SK-MEL-5 (cell line): ENCODE measurements around the gene FGF23. TPM values are rescaled to one million over a fixed set of nuclear protein-coding genes. Genes with fewer than 3 reads are reported as not detected.
A peak's percentile ranks its signal among the peaks of the same experiment; 100 is the strongest.
"Not testable (repeated sequence)": the region's sequence is repeated elsewhere in the genome, so short reads cannot be mapped to it uniquely, and the experiment has no call there.

Experiments
- DNase-seq: peaks from one replicate; pipeline ENCODE4 v3.0.0-alpha.2; 2016; ENCODE audit warnings: low read depth, low spot score
- in situ Hi-C: cut with HindIII; loops from 2 replicates; pipeline ENCODE4 v1.10.0; 2016; ENCODE audit warnings: low sequenced_read_pairs, high pct_unique_total_duplicates, low pct_unique_long_range_greater_than_20kb
- polyA plus RNA-seq, 2 experiments: library from polyadenylated mRNA; depleted of rRNA; stranded (reverse); fragments of >200 nt; gene quantifications; 2 replicates each; pipeline ENCODE4 v1.2.3, GENCODE V29; 2015
- total RNA-seq: library from RNA; depleted of rRNA; stranded (reverse); fragments of >200 nt; shearing (Covaris generic); gene quantifications from 2 replicates; pipeline ENCODE4 v1.2.3, GENCODE V29; 2014; rRNA removed

FGF23 gene
- not detected in 2 replicates for total RNA-seq
- not detected in 2 replicates for polyA plus RNA-seq (2015; cell fraction: cytosol; rRNA removed)
- not detected in 2 replicates for polyA plus RNA-seq (2015; cell fraction: nucleus; rRNA removed)

DNA sequence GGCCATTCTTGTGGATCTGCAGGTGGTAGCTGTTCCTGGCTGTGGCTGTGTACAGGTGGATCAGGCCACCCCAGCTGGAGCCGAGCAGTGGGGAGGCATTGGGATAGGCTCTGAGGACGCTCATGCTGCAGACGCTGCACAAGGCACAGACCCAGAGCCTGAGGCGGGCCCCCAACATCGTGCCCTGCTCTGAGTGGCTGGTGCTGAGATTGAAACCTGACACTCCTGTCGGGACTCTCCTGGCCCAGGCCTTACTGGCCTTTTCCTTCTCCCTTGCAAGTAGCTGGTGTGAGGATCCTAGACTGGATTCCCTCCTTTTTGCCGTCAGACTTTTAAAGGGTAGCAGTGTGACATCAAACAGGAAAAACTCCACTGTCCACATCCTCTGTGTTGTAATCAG lies at the start of gene FGF23:
Gene FGF23 (minus strand): TSS at position 308 of the 400 bp plus-strand sequence. CDS start 130 bp downstream, at position 178.
- in situ Hi-C loops: no loop called here
- no peak for DNase-seq

- DNase-seq: no peak
- in situ Hi-C loops: no loop called here
These were observed 44.9 kb upstream of the FGF23 start for GRCh38 chr12:4424422-4424821.

DNA sequence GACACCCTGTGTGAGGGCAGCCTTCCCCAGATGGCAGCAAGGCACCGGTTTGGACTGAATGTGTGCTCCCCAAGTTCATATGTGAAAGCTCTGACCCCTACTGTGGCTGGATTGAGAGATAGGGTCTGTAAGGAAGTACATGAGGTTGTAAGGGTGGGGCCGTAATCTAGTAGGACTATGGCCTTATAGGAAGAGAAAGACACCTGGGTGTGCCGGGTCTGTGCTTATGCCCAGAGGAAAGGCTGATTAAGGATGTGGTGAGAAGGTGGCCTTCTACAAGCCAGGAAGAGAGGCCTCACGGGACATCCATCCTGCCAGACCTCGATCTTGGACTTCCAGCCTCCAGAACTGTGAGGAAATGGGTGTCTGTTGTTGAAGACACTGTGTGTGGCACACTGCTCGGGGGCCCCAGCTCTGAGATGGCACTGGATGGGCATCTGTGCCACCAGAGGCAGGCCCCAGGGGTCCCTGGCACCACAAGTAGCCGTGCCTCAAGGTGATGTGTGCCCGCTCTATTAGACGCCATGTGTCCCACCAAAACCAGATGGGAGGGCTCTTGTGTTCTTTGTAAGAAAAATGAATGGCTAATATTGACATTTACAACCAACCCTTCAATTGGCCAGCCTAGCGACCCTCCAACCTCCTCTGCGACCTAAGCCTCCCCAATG lies 44.1 kb upstream of the FGF23 start:
- DNase-seq: no peak
- in situ Hi-C loops: no loop called here

DNA sequence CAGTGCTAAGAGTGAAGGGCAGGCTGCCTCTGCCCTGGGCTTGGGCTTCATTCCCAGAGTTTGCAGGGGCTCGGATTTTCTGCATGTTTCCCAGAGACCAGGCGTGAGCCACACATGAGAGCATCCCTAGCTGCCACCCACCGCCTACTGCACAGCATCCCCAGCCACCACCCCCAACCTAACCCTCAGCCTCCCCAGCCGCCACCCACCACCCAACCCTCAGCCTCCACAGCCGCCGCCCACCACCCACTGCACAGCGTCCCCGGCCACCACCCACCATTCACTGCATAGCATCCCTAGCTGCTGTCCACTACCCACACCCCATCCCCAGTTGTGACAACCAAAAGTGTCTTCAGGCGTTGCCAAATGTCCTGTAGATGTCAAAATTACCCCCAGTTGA lies 43.5 kb upstream of the FGF23 start:
- DNase-seq: no peak
- in situ Hi-C loops: no loop called here

- in situ Hi-C loops: no loop called here
- peak; percentile 73 for DNase-seq
These were observed 42.1 kb upstream of the FGF23 start for GRCh38 chr12:4421590-4422031.

DNA sequence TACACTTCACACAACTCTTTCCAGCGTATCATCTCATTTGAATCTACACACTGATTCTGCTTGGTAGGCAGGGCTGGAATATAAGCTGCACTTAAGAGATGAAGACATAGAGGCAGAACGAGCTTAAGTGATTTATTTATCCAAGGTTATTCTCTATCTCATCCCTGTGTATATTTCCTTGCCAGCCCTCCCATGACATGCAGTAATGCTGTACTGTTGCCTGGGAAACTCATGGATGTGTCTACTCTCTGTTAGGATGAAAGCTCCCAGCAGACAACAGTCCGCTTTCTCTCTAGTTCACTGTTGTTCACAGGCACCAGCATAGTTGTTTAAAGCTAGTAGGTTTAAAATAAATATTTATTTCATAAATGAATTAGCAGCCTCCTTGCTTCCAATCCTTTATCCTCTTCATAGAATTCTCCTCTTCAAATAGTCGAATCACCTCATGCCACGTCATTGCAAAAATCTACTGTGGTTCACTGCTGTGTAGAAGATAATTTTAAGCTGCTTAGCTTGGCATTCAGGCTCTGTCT lies 40.7 kb upstream of the FGF23 start:
- in situ Hi-C loops: no loop called here

DNA sequence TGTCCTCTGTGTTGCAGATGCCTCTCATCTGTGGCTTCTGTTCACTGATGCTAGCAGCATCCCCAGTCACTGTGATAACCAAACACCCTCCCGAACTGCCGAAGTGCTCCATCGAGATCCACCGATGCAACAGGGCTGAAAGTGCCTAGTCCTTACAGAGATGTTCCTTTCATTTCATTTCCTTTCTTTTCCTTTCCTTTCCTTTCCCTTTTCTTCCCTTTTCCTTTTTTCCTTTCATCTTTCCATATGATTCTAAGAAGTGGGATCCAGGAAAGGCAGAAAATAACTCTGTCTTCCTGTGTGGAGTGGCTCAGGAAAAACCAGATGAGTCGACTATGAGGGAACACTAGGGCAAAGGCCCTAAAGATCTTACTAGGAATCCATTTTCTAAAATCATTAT lies 39.4 kb upstream of the FGF23 start:
- in situ Hi-C loops: no loop called here
- no peak for DNase-seq

More for the DNA sequence above, 40.7 kb upstream of the FGF23 start:
- no peak for DNase-seq

- in situ Hi-C loops: no loop called here
- DNase-seq: no peak
These were observed 38.4 kb upstream of the FGF23 start for GRCh38 chr12:4417936-4418335.

DNA sequence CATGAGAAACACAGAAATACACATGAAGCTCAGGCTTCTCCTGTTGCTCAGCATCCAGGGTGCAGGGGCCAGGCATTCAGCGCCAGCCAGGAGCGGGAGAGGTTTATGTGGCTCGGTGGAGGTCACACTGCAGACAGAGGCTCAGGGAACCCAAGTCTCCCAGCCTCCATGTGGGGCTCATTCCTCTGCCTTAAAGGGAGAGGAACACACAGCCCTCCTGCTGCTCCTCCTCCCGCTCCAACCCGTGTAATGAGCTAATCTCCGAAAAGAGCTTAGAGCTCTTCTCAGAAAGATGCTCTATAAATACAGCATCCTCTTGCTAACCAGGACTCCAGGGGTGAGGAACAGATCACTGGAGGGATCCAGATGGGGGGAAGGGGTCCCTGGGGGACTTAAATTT lies 37.9 kb upstream of the FGF23 start:
- in situ Hi-C loops: no loop called here
- DNase-seq: no peak

DNA sequence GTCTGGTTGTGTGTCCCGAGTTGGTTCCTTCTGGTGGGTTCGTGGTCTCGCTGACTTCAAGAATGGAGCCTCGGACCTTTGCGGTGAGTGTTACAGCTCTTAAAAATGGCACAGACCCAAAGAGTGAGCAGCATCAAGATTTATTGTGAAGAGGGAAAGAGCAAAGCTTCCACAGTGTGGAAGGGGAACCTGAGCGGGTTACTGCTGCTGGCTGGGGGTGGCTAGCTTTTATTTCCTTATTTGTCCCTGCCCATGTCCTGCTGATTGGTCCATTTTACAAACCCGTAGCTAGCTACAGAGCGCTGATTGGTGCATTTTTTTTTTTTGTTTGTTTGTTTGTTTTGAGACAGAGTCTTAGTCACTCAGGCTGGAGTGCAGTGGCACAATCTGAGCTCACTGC lies 36.8 kb upstream of the FGF23 start:
- in situ Hi-C loops: no loop called here
- DNase-seq: no peak

- in situ Hi-C loops: no loop called here
These were observed 33.0 kb upstream of the FGF23 start for GRCh38 chr12:4412465-4412864.

GRCh38 chr12:4412056-4412455 lies 32.5 kb upstream of the FGF23 start:
- in situ Hi-C loops: no loop called here
- no peak for DNase-seq

More at GRCh38 chr12:4412465-4412864, 33.0 kb upstream of the FGF23 start:
- peak; percentile 6 for DNase-seq

DNA sequence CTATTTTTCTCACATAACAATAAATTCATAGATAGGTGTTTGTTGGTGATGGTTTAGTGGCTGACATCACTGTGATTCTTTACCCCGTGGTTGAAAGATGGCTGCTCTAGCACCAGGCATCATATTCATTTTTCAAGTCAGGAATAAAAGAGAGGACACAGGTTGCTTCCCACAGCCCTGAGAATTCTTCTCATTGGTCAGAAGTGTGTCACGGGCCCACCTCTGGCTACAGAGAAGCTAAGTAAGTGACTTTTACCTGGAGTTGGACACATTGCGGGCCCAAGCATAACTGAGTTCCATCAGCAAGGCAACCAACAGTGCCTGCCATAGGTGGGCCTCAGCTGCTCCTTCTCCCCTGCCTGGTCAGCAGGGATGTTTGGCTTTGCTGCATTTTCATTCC lies 27.6 kb upstream of the FGF23 start:
- in situ Hi-C loops: no loop called here
- DNase-seq: no peak

DNA sequence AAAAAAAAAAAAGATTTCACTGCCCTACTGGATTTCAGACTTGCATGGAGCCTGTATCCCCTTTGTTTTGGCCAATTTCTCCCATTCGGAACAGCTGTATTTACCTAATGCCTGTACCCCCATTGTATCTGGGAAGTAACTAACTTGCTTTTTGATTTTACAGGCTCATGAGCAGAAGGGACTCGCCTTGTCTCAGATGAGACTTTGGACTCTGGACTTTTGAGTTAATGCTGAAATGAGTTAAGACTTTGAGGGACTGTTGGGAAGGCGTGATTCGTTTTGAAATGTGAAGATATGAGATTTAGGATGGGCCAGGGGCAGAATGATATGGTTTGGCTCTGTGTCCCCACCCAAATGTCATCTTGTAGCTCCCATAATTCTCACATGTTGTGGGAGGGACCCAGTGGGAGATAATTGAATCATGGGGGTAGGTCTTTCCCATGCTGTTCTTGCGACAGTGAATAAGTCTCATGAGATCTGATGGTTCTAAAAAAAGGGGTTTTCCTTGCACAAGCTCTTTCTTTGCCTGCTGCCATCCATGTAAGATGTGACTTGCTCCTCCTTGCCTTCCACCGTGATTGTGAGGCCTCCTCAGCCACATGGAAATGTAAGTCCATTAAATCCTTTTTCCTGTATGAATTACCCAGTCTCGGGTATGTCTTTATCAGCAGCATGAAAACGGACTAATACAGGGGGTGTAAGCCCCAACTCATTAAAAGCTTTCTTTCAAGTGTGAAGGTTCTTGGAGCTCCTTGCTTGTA lies 25.5 kb upstream of the FGF23 start:
- DNase-seq, in situ Hi-C loops: not testable (repeated sequence)

DNA sequence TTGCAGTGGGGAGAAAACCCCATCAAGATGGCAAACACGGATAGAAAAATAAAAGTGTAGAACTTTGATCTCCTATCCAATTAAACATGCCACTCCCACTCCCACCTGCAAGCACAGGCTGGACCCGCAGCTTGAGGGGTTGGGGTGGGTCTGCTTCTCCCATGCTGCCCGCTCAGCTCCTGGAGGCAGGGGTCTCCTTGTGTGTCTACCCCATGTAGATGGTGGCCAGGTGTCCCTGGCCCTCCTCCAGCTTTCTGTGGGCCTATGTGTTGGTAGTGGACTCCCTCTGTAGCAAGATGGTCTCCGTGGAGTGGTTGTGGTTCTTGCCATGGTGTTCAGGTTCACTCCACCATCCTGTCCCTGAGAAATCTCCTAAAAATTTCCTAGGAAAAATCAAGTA lies 23.5 kb upstream of the FGF23 start:
- in situ Hi-C loops: no loop called here
- DNase-seq: no peak

- in situ Hi-C loops: no loop called here
These were observed 21.6 kb upstream of the FGF23 start for GRCh38 chr12:4401117-4401516.

GRCh38 chr12:4395818-4396217 lies 16.3 kb upstream of the FGF23 start:
- in situ Hi-C loops: no loop called here
- no peak for DNase-seq

More at GRCh38 chr12:4401117-4401516, 21.6 kb upstream of the FGF23 start:
- DNase-seq: no peak

DNA sequence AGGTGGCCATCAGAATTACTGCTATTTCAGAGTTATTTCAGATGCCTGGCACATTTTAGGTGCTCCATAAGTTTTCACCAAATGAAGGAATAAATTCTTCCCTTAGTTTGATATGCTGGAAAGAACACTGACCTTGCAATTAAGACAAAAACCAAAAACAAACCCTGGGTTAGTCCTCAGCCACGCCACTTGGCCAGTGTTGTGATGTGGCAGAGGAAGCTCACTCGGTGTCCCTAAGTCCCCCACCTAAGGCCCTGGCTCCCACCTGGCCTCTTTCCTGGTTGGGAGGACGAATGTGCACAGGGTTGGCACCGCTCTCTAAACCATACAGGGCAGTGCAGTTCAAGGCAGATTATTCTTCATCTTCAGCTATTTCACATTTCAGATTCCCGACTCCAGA lies 13.7 kb upstream of the FGF23 start:
- in situ Hi-C loops: no loop called here
- no peak for DNase-seq
